ENCODE data around the gene PRKN. TPM values are rescaled to one million over a fixed set of nuclear protein-coding genes. Genes with fewer than 3 reads are reported as not detected.

The PRKN gene
- total and polyA plus RNA-seq, 2 experiments from 2014 or later, result 0.10 to 0.84 TPM

GRCh38 chr6:162543221-162543620, 184.3 kb downstream of the PRKN start (continued):
- TF ChIP-seq REST (IDR thresholded peaks at IDR 0.05; ENCODE audit: unreplicated experiment) (no peak), NANOG (IDR thresholded peaks at IDR 0.05; ENCODE audit: borderline replicate concordance) (no peak), STAT1 (IDR thresholded peaks at IDR 0.05; ENCODE audit: unreplicated experiment) (no peak), CREB1 (CRISPR knock-in tag; IDR thresholded peaks at IDR 0.05; ENCODE audit: low read depth) (no peak), CTCF (conservative IDR thresholded peaks at IDR 0.05; ENCODE audit: low read depth in 2 of 2) (no peak)

- Histone ChIP-seq H3K79me2 (replicated peaks; ENCODE audit: insufficient read depth) (no peaks in the 10 kb centered on the region), H3K27ac (ENCODE audit: low read depth) (no peak overlapping the region), H3K36me3 (ENCODE audit: insufficient read depth) (no peaks in the 10 kb centered on the region), H3K4me2 (no peak overlapping the region), H4K20me1 (replicated peaks; ENCODE audit: insufficient read depth) (no peaks in the 10 kb centered on the region), H3K4me1 (ENCODE audit: insufficient read depth) (no peaks in the 10 kb centered on the region; the same call in 1 of the 2 replicates), H3K9me2 (ENCODE audit: insufficient read depth) (no peaks in the 10 kb centered on the region; the same call in 1 of the 2 replicates), H3K27me3 (ENCODE audit: insufficient read depth) (no peaks in the 10 kb centered on the region), H2AFZ (no peak overlapping the region), H3K4me3 (no peak overlapping the region), H3F3A (replicated peaks; ENCODE audit: low read depth) (no peaks in the 10 kb centered on the region)
- Mint-ChIP-seq H3K9me3 (no peaks in the 10 kb centered on the region), H3K4me3 (no peak overlapping the region), H3K36me3 (ENCODE audit: low read depth) (no peaks in the 10 kb centered on the region), H3K27me3 (ENCODE audit: insufficient read depth, low read depth, poor library complexity) (peaks cover 4% of the 10 kb centered on the region), H3K27ac (no peak overlapping the region), H3K4me1 (peaks cover 11% of the 10 kb centered on the region; the same call in 2 of the 3 replicates)
- ATAC-seq, result no peak
- no peak for DNase-seq (ENCODE audit: low spot score)
- TF ChIP-seq ETS1 (IDR thresholded peaks at IDR 0.05) (no peak), REST (IDR thresholded peaks at IDR 0.05; ENCODE audit: unreplicated experiment) (no peak), EZH2 (IDR thresholded peaks at IDR 0.05; ENCODE audit: low read depth, unreplicated experiment) (no peak), POLR2AphosphoS5 (IDR thresholded peaks at IDR 0.05; ENCODE audit: low read depth) (no peak), STAT1 (IDR thresholded peaks at IDR 0.05; ENCODE audit: unreplicated experiment) (no peak)
Observed at GRCh38 chr6:162541019-162541601, 186.5 kb downstream of the PRKN start.

All from GM23338 (cell line).